Colonic mucosa (tissue), 4 donors: ENCODE data around the gene TBC1D22B. TPM values are rescaled to one million over a fixed set of nuclear protein-coding genes. Genes with fewer than 3 reads are reported as not detected.
A peak's percentile ranks its signal among the peaks of the same experiment; 100 is the strongest.

Source experiments
- DNase-seq: peaks from one replicate; pipeline ENCODE4 v3.0.0-alpha.2; 2020
- H3K27ac ChIP-seq: fragments of 200-600 bp; one replicate; pipeline ENCODE4 v1.8.0; 2021
- H3K27me3 ChIP-seq: fragments of 200-600 bp; one replicate; pipeline ENCODE4 v1.8.0; 2021
- H3K36me3 ChIP-seq: fragments of 200-600 bp; one replicate; pipeline ENCODE4 v1.8.0; 2021
- H3K4me1 ChIP-seq: fragments of 200-600 bp; one replicate; pipeline ENCODE4 v1.8.0; 2021; ENCODE audit warnings: mild to moderate bottlenecking
- H3K4me3 ChIP-seq: fragments of 200-600 bp; one replicate; pipeline ENCODE4 v1.8.0; 2021
- H3K9ac ChIP-seq, 2 donors: one replicate each; pipeline ENCODE4 v1.7.0; 2013; ENCODE audit warnings: control low read depth in 2 of 2, low read depth in 2 of 2, low read length in 2 of 2
- H3K9me3 ChIP-seq: fragments of 200-600 bp; one replicate; pipeline ENCODE4 v1.8.0; 2021
- intact Hi-C: fragments of 100-400 bp; cut with DNase I; formaldehyde crosslinking; loops from one replicate; pipeline ENCODE4 v1.14.1; 2022
- total RNA-seq, 2 donors: library from RNA; stranded (reverse); fragmentation: NEBNext Ultra II Directional in 1 of 2; extraction: Animal tissue kit (Norgen Biotek cat#: 25700) in 1 of 2; gene quantifications; one replicate each; pipeline ENCODE4 v1.2.1, GENCODE V29; 2021
- TF ChIP-seq, protein P1 (sequence below): fragments of 200-600 bp; IDR thresholded peaks from one replicate; pipeline ENCODE4 v1.8.0; 2022; ENCODE audit warnings: antibody characterized with exemption, mild to moderate bottlenecking
- donor health status: healthy.
- donor health status: DM: no; HTN: no; CAD: no.
- donor health status: DM: no; HTN: no; CAD: no.

Gene TBC1D22B
- total RNA-seq, 2 donors from 2014 or later: 13.3 to 15.2 TPM

- Histone ChIP-seq H3K9me3 (no peaks in the 10 kb centered on the region), H3K27ac (no peak overlapping the region), H3K9ac (no peak overlapping the region), H3K27me3 (no peaks in the 10 kb centered on the region), H3K4me3 (no peak overlapping the region), H3K36me3 (no peaks in the 10 kb centered on the region), H3K4me1 (no peaks in the 10 kb centered on the region)
- no peak for DNase-seq
- intact Hi-C loops: no loop called here
- TF ChIP-seq, protein P1, sequence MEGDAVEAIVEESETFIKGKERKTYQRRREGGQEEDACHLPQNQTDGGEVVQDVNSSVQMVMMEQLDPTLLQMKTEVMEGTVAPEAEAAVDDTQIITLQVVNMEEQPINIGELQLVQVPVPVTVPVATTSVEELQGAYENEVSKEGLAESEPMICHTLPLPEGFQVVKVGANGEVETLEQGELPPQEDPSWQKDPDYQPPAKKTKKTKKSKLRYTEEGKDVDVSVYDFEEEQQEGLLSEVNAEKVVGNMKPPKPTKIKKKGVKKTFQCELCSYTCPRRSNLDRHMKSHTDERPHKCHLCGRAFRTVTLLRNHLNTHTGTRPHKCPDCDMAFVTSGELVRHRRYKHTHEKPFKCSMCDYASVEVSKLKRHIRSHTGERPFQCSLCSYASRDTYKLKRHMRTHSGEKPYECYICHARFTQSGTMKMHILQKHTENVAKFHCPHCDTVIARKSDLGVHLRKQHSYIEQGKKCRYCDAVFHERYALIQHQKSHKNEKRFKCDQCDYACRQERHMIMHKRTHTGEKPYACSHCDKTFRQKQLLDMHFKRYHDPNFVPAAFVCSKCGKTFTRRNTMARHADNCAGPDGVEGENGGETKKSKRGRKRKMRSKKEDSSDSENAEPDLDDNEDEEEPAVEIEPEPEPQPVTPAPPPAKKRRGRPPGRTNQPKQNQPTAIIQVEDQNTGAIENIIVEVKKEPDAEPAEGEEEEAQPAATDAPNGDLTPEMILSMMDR: no peak
These were observed 24.0 kb upstream of the TBC1D22B start for GRCh38 chr6:37233541-37233940.

- intact Hi-C loops: no loop called here
- TF ChIP-seq, protein P1: no peak
These were observed 20.7 kb upstream of the TBC1D22B start for GRCh38 chr6:37236921-37237320.

GRCh38 chr6:37237789-37238188, 19.8 kb upstream of the TBC1D22B start:
- TF ChIP-seq, protein P1: no peak

More at GRCh38 chr6:37236921-37237320, 20.7 kb upstream of the TBC1D22B start:
- no peak overlapping the region for H3K4me3 ChIP-seq
- no peak overlapping the region for H3K9ac ChIP-seq
- H3K36me3 ChIP-seq: no peaks in the 10 kb centered on the region
- H3K9me3 ChIP-seq: no peaks in the 10 kb centered on the region
- H3K27me3 ChIP-seq: no peaks in the 10 kb centered on the region
- peaks cover 3% of the 10 kb centered on the region for H3K4me1 ChIP-seq
- H3K27ac ChIP-seq: no peak overlapping the region
- DNase-seq: no peak

GRCh38 chr6:37238381-37238780, 19.2 kb upstream of the TBC1D22B start:
- no peak overlapping the region for H3K27ac ChIP-seq

More at GRCh38 chr6:37237789-37238188, 19.8 kb upstream of the TBC1D22B start:
- Histone ChIP-seq H3K4me3 (no peak overlapping the region), H3K9ac (no peak overlapping the region), H3K4me1 (peaks cover 3% of the 10 kb centered on the region), H3K27me3 (no peaks in the 10 kb centered on the region), H3K9me3 (no peaks in the 10 kb centered on the region), H3K27ac (no peak overlapping the region), H3K36me3 (no peaks in the 10 kb centered on the region)
- intact Hi-C loops: no loop called here
- no peak for DNase-seq

DNA sequence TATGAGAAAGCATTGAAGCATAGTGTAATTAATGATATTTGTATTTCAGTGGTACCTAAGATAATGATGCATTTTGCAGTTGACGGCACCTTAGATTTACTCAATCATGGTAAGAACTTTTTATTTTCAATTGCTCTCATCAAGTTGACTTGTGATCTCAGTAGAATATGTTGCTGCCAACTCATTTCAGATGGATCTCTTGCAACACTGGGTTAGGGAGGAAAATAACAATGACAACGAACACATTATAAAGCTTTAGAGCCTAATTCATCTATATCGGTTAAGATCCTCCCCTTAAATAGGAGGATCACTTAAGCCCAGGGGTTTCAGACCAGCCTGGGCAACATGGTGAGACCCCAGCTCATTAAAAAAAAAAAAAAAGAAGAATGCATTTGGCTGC, 18.0 kb upstream of the TBC1D22B start:
- Histone ChIP-seq H3K36me3 (no peaks in the 10 kb centered on the region), H3K27me3 (no peaks in the 10 kb centered on the region), H3K27ac (peak overlapping the region; percentile 53), H3K4me1 (peaks cover 4% of the 10 kb centered on the region), H3K9ac (no peak overlapping the region), H3K9me3 (no peaks in the 10 kb centered on the region), H3K4me3 (no peak overlapping the region)
- TF ChIP-seq, protein P1: no peak
- intact Hi-C loops: no loop called here
- no peak for DNase-seq

More at GRCh38 chr6:37238381-37238780, 19.2 kb upstream of the TBC1D22B start:
- Histone ChIP-seq H3K4me1 (peaks cover 3% of the 10 kb centered on the region), H3K27me3 (no peaks in the 10 kb centered on the region), H3K36me3 (no peaks in the 10 kb centered on the region), H3K4me3 (no peak overlapping the region), H3K9ac (no peak overlapping the region), H3K9me3 (no peaks in the 10 kb centered on the region)
- DNase-seq: no peak
- TF ChIP-seq, protein P1: no peak
- intact Hi-C loops: no loop called here
